ENCODE measurements around the gene MBNL2. TPM values are rescaled to one million over a fixed set of nuclear protein-coding genes. Genes with fewer than 3 reads are reported as not detected.

Gene MBNL2
- total RNA-seq, 1 donor = 59.8 TPM

DNA sequence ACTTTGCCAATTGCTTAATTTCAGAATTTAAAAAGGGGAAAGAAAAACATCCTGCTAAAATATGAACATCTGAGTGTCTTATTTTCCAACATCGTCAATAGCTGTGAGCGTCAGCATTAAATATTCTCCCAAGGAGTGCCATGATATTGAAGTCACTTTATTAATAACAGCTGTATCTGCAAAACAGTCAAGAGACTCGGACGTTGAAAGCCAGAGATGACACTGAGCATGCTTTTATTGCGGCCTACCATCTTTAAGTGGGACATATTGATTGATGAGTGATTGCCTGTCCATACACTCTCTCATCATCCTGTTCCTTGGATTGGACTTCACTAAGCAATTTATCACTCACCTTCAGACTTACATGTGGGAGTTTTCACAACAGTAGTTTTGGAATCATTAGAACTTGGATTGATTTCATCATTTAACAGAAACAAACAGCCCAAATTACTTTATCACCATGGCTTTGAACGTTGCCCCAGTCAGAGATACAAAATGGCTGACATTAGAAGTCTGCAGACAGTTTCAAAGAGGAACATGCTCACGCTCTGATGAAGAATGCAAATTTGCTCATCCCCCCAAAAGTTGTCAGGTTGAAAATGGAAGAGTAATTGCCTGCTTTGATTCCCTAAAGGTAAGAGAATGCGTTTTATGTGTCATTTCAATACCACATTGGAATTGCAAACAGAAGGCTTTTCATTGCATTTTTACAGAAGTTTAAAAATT, 53.8 kb downstream of the MBNL2 start:
- H3K4me3 ChIP-seq (ENCODE audit: low read length) = no peak overlapping the region
- no peaks in the 10 kb centered on the region for H3K27me3 ChIP-seq (ENCODE audit: insufficient read depth, low read length)
- H3K9me3 ChIP-seq (ENCODE audit: low read depth, low read length) = no peaks in the 10 kb centered on the region
- H3K4me1 ChIP-seq (ENCODE audit: insufficient read depth, low read length) = peaks cover 6% of the 10 kb centered on the region

DNA sequence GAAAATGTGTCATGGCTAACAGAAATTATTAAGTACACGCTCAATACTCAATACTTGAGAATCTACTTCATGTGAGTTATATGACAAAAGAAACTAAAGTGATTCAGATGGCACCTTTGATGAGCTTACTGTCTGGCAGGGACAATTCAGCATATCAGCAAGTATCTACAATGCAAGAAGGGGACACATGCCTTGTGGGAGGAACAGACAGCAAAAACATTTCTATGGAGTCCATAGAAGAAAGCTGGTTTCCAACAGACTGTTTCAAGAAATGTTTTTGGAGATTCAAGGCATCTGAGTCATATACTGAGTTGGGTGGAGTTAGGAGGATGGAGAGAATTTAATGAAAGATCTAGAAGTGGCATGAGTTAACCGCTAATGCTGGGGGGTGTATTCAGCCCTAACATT, 54.7 kb downstream of the MBNL2 start:
- Histone ChIP-seq H3K27me3 (ENCODE audit: insufficient read depth, low read length) (no peaks in the 10 kb centered on the region), H3K4me1 (ENCODE audit: insufficient read depth, low read length) (peaks cover 6% of the 10 kb centered on the region), H3K9me3 (ENCODE audit: low read depth, low read length) (no peaks in the 10 kb centered on the region), H3K4me3 (ENCODE audit: low read length) (no peak overlapping the region)

DNA sequence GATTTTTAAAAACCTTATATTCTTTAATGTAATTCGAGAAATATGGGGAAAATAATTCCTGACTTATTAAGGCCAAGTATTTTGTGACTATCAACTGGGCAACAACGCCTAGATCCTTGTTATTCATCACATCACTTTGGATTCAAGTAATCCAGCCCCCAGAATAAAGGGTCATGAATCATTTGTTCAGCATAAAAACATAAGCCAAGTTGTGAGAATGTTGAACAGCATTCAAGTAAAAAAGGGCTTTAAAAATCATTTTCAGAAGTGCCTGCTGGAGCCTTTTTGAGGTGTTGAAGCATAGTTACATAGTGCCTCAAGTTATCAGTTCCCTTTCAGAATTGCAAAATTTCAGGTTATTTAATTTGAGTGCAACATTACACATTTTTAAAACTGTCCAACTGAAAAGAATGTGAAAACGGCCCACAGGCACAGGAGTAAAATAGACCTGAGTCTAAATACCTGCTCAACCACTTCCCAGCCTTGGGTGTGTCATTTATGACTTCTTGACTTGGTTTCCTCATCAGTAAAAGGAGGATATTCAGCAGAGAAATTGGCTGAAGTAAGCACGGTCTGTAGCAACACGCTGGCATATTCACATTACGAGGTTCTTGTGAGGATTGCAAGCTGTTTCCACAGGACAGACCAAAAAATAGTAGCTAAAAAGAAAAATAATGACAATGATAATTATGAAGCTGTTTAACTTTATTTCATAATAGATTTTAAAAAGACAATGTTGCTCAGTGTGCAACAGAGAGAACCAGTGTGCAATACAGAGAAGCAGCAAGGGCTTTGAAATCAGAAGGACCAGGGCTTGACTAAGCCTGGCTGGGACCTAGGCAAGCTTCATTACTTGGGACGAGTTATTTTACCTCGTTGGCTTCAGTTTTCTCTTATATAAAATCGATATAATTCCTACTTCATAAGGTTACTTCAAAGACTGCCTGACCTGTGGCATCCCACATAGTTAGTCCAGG, 56.6 kb downstream of the MBNL2 start:
- H3K9me3 ChIP-seq (ENCODE audit: low read depth, low read length) = no peaks in the 10 kb centered on the region
- no peak overlapping the region for H3K4me3 ChIP-seq (ENCODE audit: low read length)
- peaks cover 8% of the 10 kb centered on the region for H3K4me1 ChIP-seq (ENCODE audit: insufficient read depth, low read length)
- H3K27me3 ChIP-seq (ENCODE audit: insufficient read depth, low read length) = no peaks in the 10 kb centered on the region

DNA sequence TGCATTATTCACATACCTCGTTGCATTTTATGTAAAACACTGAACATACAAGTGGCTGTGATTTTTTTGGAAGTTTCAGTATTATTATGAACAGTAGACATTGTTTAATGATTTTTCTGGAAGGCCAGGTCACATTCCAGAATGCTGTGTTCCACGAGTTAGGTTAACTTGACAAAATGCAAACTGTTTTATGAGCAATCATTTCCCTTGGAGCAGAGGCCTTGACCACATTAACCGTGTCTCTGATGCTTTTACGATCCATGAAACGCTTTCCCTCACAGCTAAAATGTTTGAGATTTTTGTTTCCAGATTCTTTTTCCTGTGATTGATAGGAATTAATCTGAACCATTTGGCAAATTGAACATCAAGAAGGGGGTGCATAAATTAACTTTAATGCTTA, 57.8 kb downstream of the MBNL2 start:
- H3K4me3 ChIP-seq (ENCODE audit: low read length) = no peak overlapping the region
- peaks cover 14% of the 10 kb centered on the region for H3K4me1 ChIP-seq (ENCODE audit: insufficient read depth, low read length)
- no peaks in the 10 kb centered on the region for H3K27me3 ChIP-seq (ENCODE audit: insufficient read depth, low read length)
- no peaks in the 10 kb centered on the region for H3K9me3 ChIP-seq (ENCODE audit: low read depth, low read length)

DNA sequence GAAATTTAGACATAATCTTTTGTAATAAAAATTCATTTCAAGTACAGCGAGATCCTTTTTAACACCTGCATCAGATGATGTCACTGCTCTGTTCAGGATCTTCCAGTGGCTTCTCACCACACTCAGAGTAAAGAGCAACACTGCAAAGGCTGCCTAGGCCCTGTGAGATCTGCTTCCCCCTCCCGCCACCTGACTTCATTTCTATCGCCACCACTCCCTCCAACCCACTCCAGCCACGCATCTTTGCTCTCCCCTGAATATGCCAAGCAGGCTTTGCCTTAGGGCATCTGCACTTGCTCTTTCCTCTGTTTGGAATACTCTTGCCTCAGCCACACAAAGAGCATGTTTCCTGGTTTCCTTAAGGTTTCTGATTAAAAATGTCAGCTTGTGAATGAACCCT, 58.3 kb downstream of the MBNL2 start:
- Histone ChIP-seq H3K4me3 (ENCODE audit: low read length) (no peak overlapping the region), H3K27me3 (ENCODE audit: insufficient read depth, low read length) (no peaks in the 10 kb centered on the region), H3K4me1 (ENCODE audit: insufficient read depth, low read length) (peaks cover 14% of the 10 kb centered on the region), H3K9me3 (ENCODE audit: low read depth, low read length) (no peaks in the 10 kb centered on the region)

DNA sequence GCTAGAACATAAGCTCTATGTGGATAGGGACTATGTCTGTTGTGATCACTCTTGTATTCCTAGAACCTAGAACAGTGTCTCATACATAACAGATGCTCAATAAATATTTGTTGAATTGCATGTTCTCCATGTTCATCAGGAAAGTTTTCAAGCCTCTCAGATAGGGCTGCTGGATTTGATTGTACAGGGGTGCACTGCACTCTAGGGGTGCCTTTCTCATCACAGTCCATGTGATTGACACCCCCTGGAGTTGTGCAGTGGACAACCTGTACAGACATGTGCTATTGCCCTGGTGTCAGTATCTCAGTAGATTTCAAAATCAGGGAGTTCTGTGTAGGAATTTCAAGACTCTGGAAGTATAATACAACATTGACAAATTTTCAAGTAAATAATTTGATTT, 58.9 kb downstream of the MBNL2 start:
- H3K27me3 ChIP-seq (ENCODE audit: insufficient read depth, low read length) = no peaks in the 10 kb centered on the region
- peaks cover 14% of the 10 kb centered on the region for H3K4me1 ChIP-seq (ENCODE audit: insufficient read depth, low read length)
- H3K4me3 ChIP-seq (ENCODE audit: low read length) = no peak overlapping the region
- H3K9me3 ChIP-seq (ENCODE audit: low read depth, low read length) = no peaks in the 10 kb centered on the region

DNA sequence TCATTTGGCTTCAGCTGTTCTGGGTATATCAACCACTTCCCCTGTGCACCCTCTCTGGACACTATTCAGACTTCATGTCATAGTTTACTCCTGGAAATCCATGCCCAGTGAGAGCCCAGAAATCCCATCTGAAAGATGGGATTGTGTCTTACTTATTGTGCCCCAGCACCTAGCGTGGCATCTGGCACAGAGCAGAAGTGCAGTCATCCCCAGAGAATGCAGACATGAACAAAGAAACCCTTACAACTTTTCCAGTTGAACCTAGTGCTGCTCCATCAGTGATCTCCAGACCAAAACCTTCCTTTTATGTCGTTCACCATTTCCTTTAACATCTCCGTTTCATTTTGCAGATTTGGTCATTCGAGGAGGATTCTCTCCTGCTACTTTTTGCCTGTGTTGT, 60.6 kb downstream of the MBNL2 start:
- H3K4me3 ChIP-seq (ENCODE audit: low read length) = no peak overlapping the region
- no peaks in the 10 kb centered on the region for H3K27me3 ChIP-seq (ENCODE audit: insufficient read depth, low read length)
- peaks cover 14% of the 10 kb centered on the region for H3K4me1 ChIP-seq (ENCODE audit: insufficient read depth, low read length)
- H3K9me3 ChIP-seq (ENCODE audit: low read depth, low read length) = no peaks in the 10 kb centered on the region

DNA sequence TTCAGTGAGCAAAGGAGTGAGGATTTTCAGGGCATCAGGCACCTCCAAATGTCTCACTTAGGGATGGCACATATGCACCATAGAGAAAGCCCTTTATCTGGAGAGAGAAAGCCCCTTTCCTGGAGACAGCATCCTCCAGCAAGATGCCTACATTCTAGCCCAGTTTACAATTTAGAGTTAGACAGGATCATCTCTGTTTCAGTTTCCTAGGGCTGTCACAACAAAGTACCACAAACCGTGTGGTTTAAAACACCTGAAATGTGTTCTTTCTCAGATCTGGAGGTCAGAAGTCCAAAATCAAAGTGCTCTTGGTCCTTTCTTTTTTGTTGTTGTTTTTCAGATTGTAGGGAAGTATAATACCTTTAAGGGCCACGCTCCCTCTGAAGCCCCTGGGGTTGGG, 61.8 kb downstream of the MBNL2 start:
- Histone ChIP-seq H3K27me3 (ENCODE audit: insufficient read depth, low read length) (no peaks in the 10 kb centered on the region), H3K4me1 (ENCODE audit: insufficient read depth, low read length) (peaks cover 11% of the 10 kb centered on the region), H3K9me3 (ENCODE audit: low read depth, low read length) (no peaks in the 10 kb centered on the region), H3K4me3 (ENCODE audit: low read length) (no peak overlapping the region)

DNA sequence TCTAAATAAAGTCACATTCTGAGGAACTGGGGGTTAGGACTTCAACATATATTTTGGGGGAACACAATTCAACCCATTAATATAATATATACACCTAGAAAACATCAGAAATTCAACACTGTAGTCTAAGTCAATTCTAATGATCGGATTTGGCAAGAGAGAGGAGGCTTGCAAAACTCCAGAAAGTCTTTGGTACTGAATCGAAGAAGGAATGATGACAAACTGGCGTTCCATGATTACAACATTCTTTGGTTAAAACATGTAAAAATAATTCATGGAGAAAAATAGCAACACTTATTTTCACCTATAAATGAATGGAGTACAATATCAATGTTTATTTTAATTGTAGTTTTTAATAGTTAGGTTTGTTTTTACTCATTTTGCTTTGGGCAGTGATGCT, 62.4 kb downstream of the MBNL2 start:
- Histone ChIP-seq H3K9me3 (ENCODE audit: low read depth, low read length) (no peaks in the 10 kb centered on the region), H3K27me3 (ENCODE audit: insufficient read depth, low read length) (no peaks in the 10 kb centered on the region), H3K4me3 (ENCODE audit: low read length) (no peak overlapping the region), H3K4me1 (ENCODE audit: insufficient read depth, low read length) (peaks cover 8% of the 10 kb centered on the region)

DNA sequence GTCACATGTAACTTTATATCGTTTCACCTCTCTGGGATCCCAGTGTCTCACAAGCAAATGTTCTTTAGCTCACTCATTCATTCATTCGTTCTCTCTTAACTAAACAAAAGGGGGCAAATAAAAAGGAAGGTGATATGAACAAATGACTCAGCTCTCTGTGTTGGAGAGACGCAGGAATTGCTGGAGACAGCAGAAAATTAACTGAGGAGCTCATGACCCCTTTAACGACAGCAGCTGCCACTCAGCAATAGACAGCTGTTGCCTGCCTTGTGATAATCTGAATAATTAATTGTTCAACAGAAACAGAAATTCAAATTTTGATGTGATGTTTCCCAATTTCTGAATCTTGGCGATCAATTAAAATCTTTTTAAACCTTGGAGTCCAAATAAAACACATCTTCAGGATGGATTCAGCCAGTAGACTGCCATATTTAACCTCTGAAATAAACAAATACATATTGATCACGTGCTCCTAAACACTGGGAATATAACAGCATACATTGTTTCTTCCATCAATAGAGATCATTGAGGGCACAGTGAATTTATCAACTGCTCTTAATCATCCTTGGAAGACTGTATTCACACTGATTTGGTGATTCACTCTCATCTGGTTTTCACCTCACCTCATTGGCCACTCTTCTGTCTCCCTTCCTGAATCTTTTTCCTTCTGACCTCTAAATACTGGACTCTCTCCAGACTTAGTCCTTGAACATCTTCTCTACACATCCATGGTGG, 63.3 kb downstream of the MBNL2 start:
- Histone ChIP-seq H3K4me3 (ENCODE audit: low read length) (no peak overlapping the region), H3K4me1 (ENCODE audit: insufficient read depth, low read length) (peaks cover 8% of the 10 kb centered on the region), H3K9me3 (ENCODE audit: low read depth, low read length) (no peaks in the 10 kb centered on the region), H3K27me3 (ENCODE audit: insufficient read depth, low read length) (no peaks in the 10 kb centered on the region)

DNA sequence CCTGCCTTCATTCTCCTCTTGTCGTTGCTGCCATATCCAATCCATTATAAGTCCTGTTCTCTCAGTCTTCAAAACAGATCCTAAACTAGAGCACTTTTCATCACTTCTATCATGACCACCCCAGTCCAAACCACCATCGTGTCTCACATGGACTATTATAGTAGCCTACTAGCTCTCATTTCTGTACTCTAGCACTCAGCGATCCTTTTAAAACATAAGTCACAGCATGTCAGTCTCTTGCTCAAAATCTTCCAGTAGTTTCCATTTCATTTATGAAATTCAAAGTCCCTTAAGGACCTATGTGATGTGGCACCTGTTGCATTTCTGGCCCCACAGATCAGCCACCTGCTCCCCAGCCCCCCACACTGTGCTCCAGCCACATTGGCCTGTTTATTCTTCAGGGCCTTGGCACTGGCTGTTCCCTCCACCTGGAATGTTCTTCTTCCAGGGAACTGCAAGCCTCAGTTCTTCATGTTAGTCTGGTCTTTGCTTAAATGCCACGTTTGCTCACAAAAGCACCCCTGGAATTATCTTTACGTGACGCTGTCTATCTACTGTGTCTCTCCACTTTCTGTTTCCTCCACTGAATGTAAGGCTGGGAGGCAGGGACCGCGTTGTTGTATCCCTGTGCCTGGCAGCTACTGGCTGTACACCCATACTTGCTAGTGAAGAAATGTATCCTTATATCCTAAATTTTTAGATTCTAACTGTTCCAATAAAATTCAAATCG, 64.3 kb downstream of the MBNL2 start:
- no peaks in the 10 kb centered on the region for H3K27me3 ChIP-seq (ENCODE audit: insufficient read depth, low read length)
- no peaks in the 10 kb centered on the region for H3K9me3 ChIP-seq (ENCODE audit: low read depth, low read length)
- H3K4me1 ChIP-seq (ENCODE audit: insufficient read depth, low read length) = peaks cover 8% of the 10 kb centered on the region
- no peak overlapping the region for H3K4me3 ChIP-seq (ENCODE audit: low read length)

DNA sequence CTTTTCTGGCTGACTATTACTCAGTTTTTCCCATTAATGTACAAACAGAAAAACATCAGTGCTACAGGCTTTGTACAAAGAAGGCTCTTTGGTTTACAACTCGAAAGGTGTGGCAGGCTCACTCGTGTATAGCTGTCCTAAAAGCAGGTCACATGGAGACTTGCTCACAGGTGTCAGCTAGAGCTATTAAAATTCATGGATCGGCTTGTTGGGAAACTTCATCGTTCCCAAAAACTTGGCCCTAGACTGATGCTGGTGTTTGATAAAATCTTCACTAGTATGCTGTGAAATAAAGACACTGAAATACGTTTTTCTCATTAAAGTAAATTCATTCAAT, 64.9 kb downstream of the MBNL2 start:
- no peak overlapping the region for H3K4me3 ChIP-seq (ENCODE audit: low read length)
- no peaks in the 10 kb centered on the region for H3K27me3 ChIP-seq (ENCODE audit: insufficient read depth, low read length)
- peaks cover 8% of the 10 kb centered on the region for H3K4me1 ChIP-seq (ENCODE audit: insufficient read depth, low read length)
- no peaks in the 10 kb centered on the region for H3K9me3 ChIP-seq (ENCODE audit: low read depth, low read length)

DNA sequence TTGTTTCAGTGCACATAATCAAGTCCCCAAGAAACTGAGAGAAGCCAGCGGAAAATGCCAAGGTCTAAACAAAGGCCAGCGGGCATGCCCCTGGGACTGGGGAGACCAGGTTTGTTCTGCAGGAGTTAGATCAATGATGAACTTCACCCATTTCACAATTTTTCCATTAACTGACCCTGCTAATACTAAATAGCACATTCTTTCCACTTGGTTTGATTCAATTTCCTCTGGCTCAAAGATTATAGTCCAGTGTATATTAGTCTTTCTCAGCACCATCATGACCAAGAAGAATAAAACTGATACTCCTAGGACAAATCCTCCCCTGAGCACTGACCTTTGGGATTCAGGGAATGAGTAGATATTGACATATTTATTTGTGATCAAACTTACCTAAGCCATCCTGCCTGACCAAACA, 66.4 kb downstream of the MBNL2 start:
- Histone ChIP-seq H3K9me3 (ENCODE audit: low read depth, low read length) (no peaks in the 10 kb centered on the region), H3K4me3 (ENCODE audit: low read length) (no peak overlapping the region), H3K4me1 (ENCODE audit: insufficient read depth, low read length) (peaks cover 8% of the 10 kb centered on the region), H3K27me3 (ENCODE audit: insufficient read depth, low read length) (no peaks in the 10 kb centered on the region)

DNA sequence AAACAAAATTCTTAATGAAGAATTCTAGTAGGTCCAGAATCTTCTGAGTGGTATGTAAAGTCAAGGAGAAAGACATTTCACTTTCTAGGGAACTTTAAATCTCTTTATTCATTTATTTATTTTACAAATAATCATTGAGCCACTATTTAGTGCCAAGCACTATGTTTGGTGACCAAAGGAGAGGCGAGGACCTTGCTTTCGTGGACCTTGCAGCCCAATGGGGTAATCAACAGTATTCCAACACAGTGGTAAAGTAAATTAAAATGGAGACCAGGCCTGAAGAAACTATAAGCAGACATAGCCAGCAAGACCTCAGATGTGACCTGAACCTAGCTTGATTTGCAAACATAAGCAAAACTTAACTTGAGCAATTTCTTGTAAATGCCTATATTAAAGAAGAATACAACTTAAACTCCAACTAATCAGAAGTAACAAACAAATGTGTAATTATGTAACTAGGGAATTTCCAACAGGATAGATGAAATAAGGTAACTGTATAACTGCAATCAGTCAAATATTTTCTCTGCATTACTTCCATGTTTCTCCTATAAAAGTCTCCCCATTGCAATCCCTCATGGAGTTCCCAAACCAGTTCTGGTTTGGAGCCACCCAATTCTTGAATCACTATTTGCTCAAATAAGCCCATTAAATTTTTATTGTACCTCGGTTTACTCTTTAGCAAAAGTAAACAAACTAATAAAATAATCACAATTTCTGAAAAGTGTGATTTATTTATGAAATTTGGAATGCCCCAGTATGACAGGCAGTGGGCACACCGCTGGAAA, 67.6 kb downstream of the MBNL2 start:
- Histone ChIP-seq H3K9me3 (ENCODE audit: low read depth, low read length) (no peaks in the 10 kb centered on the region), H3K4me3 (ENCODE audit: low read length) (no peak overlapping the region), H3K27me3 (ENCODE audit: insufficient read depth, low read length) (no peaks in the 10 kb centered on the region), H3K4me1 (ENCODE audit: insufficient read depth, low read length) (no peaks in the 10 kb centered on the region)

Measured in mononuclear cell (primary cell).